Non-pigmented ciliary epithelial cell (primary cell): ENCODE results near the gene TNIP1.

Experiments used
- DNase-seq: peaks from one replicate; pipeline ENCODE4 v3.0.0-alpha.2; 2010; ENCODE audit warnings: low read depth

TNIP1 gene, protein sequence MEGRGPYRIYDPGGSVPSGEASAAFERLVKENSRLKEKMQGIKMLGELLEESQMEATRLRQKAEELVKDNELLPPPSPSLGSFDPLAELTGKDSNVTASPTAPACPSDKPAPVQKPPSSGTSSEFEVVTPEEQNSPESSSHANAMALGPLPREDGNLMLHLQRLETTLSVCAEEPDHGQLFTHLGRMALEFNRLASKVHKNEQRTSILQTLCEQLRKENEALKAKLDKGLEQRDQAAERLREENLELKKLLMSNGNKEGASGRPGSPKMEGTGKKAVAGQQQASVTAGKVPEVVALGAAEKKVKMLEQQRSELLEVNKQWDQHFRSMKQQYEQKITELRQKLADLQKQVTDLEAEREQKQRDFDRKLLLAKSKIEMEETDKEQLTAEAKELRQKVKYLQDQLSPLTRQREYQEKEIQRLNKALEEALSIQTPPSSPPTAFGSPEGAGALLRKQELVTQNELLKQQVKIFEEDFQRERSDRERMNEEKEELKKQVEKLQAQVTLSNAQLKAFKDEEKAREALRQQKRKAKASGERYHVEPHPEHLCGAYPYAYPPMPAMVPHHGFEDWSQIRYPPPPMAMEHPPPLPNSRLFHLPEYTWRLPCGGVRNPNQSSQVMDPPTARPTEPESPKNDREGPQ

DNA sequence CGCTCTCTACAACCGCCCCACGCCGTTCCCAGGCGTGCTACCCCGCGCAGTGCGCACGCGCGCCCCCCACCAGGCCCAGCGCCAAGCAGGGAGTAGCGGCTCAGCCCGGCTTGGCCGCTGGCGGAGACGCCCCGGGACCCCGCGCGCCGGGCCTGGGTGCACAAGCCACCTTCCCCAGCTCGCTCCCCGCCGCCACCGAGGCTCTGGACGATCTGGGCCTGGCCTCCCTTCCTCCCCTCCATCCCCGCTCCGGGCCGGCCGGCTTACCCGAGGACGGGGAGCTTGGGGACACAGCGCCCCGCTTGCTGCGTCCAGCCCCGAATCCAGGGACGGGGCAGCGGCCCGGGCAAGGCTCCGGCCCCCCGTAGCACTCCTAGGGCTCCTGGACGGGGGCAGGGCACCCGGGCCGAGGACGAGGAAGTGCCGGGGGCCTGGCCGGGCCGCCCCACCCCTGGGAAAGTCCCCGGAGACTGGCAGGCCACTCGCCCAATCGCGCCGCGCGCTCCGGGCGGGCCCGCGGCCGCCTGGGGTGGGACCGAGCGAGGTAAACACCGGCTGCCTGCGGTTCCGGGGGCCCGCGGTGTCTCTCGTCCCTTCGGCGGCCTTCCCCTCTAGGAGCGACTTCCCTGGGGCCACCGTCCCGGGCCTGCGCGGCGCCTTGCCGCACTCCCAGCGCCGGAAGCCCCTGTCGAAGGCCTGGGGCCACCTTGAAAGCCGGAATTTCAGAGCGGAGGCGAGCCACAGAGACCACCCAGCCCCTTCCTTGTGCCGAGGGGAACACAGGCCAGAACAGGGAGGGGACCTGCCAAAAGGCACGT is at the start of gene TNIP1:
Gene TNIP1 (minus strand): TSS at position 422 of the 818 bp plus-strand sequence. CDS start 15,939 bp downstream, outside the sequence.
- no peak for DNase-seq

DNA sequence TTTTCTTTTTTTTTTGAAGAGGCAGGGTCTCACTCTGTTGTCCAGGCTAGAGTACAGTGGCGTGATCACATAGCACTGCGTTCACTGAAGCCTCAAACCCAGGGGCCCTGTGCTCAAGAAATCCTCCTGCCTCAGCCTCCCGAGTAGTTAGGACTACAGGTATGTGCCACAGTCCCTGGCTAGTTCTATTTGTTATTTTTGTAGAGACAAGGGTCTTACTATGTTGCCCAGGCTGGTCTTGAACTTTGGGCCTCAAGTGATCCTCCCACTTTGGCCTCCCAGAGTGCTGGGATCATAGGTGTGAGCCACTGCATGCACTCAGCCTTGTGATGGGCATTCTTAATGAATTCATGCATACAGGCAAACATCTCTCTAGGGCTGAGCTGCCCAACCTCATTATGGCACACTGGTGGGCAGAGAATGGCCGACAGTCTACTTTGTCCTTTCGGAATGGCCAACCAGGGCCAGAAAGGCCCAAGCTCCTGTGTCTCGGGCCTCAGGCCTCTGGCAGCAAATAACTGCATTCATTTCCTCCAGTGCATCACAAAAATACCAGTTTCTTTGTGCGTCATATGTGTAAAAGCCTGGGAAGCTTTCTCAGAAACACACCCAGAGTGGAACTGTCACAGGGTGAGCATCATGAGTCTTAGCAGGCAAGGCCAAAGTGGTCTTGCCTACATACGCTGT is 49.5 kb upstream of the TNIP1 start:
- no peak for DNase-seq

DNA sequence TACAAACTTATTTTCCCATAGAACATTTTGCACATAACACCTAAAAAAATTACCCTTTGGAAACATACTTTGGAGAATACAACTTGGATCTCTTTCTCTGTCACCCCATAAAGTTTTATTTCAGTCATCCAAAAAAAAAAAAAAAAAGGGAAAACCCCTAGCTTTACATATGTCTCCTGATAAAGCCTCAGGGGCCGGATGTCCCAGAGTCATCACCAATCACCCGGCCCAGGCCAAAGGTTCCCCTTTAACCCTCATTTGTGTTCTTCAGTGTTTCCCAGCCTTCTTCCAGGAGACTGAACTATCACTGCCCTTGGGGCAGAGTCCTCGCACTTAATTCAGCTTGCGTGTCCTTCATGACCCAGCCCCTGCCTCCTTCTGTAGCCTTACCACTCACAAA is 48.0 kb upstream of the TNIP1 start:
- DNase-seq: no peak

DNA sequence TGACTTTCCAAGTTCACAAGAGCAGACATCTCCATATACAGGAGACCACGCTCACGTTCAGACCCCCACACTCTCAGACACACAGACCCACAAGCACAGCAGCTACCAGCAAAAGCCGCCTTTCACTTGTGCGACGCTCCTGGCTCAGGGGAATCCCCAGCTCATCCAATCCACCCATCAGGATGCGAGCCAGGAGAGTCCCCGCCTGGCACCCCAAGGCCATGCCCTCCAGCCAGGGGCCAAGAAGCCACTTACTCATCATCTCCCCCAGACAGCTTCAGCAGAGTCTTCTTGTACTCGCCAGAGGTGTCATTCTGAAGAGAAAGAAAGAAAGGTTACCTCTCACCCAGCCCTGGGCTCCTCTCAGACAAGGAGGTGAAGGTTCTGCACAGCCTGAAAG is 47.1 kb upstream of the TNIP1 start:
- no peak for DNase-seq

DNA sequence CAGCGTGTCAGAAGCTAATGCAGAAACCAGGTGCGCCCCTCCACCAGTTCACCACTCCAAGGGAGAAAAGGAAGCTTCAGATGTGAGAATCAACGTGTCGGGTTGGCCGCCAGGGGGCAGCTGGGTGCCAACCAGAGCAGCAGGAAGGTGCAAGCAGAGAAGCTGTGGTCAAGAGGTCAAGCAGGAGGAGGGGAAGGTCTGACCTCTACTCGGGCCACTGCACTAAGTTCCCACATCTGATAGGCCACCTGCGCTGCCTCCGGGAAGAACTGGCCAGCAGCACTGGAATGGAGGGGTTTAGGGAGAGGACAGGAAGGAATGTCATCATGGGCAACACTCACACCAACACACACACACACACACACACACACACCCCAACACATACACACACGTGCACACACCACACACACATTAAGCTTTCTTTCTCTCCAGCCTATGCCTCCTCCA is 45.4 kb upstream of the TNIP1 start:
- DNase-seq: no peak

DNA sequence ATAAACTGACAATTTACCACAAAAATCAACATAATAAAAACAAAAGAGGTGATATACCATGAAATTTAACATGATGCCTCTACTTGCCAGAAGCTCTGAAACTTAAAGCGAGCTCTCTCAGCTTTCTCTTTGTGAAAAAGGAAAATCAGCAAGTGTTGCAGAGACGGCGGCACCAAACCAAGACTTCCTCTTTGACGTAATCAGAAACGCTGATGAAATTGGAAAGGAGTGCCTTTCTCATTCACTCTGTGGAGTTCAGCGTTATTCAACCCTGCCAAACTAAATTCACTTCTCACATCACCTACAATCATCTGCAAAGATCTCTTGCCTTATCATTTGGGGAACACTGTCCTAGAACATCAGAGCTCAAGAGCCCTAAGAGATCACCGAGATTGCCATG is 44.6 kb upstream of the TNIP1 start:
- no peak for DNase-seq

DNA sequence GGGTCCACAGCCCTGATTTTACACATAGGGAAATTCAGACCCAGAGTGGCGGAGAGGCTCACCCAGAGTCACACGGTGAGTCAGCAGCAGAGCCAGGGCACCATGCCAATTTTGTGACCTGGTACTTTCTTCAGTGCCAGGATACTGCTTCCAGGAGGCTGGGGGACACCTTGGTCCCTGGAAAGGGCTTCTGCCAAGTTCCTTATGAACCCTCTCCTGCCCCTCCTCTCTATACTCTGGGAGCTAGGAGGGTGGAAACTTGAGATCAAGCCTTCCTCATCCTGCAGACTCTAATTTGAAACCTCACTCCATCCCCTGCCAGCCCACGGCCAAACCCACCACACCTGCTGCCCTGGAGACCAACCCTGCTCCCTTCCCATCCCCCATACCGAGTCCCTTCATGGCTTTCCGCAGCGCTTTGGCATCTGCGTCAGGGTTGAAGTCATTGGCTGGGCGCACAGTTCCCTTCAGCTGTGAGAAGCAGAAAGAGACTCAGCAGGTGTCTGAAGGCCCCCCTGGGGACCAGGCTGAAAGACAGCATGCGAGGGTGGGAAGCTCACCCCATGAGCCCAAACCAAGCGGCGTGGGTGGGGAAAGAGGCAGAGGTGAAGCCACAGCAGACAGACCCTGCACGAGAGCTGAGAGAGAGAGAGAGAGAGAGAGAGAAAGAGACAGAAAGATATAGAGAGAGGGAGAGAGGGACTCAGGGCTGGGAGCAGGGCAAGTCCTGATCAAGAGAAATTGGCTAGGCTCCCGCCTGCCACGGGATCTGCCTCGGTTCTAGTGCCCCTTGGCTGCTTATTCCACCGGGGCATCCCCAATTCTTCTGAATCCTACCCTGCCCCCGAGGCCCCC is 43.3 kb upstream of the TNIP1 start:
- no peak for DNase-seq

DNA sequence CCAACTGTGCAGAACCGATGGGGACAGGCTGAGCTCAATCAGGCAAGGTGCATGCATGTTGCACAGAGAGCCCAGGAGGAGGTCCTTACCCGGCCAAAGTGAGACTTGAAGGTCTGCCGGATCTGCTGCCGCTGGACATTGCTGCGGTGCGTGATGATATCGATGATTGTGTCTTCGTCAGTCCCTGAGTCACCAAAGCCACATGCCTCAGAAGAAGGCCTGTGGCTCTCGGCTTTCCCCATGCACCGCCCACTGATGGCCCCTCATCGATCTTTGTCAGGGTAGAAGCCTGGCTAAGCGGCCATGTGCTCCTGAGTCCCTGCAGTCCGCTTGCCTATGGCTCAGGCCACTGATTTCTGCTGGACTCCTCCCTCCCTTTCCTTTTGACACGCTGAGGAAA is 42.0 kb upstream of the TNIP1 start:
- DNase-seq: no peak

DNA sequence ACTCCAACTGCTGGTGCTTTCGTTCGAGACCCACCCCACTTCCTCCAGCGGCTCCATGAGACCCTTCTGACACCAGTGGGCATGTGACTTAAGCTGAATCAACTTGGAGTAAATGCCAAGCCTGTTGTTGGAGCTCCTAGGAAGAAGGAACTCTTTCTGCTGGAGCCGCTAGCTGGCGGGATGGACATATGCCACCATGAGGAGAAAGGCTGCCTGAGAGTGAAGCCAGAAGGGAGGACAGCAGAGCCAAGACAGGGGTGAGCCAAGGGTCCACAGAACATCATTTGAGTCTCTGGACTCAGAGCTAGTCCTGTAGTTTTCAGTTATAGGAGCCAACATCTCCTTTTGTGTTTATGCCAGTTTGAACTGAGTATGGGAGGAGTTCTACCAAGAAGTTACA is 40.8 kb upstream of the TNIP1 start:
- DNase-seq: no peak

DNA sequence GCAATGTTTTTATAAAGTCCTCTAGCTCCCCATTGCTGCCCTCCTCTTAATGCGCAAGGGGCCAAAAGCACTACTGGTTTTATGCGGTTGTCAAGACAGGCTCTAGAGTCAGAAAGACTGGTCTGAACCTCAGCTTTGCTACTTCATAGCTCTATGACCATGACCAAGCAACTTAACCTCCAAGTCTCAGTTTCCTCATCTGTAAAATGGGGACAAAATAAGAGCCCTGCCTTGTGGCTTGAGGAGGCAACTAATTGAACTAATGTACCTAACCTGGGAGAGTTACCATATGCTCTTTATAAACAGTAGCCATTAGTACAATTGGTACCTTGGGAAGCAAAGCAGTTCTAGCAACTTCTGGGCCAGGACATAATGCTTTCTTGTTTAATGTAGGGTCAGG is 40.3 kb upstream of the TNIP1 start:
- DNase-seq: no peak

DNA sequence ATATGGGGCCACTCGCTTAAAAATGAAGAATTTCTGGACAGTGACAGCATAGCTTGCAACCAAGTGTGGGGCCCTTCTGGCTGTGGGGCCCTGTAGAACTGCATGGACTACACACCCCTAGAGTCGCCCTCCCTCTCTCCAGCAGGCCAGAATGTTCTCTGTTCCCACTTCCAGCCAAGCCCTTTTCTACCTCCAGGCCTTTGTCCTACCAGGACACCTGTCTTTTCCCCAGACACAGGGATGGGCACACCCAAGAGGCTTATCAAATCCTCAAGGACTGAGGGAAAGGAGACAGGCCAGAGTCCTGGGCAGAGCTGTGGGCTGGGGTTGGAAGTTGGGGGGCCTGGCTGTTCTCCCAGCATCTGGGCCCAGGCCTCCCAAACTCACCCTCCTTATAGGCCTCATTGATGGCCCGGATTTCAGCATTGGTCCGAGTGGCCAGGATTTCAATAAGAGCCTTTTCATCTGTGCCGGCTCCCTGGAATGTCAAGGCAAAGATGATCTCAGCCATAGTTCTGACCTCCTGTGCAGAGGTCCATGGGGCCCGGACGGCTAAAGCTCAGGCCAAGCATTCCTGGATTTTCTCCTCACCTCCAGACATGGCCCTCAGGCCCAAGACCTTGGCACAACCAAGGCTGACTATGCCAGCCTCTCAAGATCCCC is 38.2 kb upstream of the TNIP1 start:
- no peak for DNase-seq

DNA sequence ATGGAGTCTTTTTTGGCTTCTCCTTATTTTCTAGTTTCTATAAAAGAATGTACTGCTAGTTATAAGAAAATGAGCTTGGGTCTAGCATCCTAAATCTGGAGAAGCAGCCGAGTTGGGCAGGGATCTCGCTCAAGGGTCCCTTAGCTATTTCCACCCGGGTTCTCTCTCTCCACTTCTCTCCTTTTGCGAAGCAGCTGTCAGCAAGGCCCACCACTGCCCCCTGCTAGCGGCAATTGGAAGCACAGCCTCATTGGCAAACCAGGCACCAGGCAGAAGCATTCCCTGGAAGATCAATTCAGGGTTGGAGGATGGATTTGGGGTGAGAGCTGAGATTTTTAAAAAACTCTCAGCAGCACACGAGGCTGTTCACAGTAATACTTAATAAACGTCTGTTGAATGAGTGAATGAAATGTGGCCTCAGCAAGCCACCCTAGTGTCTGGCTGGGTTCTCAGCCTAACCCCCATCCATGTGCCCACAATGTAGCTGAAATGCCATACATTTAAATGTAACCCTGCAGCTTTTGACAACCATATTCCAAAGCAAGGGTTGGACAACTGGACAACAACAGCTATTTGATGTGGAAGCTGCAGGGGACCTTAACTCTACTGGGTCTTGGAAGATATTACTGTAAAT is 34.6 kb upstream of the TNIP1 start:
- no peak for DNase-seq

DNA sequence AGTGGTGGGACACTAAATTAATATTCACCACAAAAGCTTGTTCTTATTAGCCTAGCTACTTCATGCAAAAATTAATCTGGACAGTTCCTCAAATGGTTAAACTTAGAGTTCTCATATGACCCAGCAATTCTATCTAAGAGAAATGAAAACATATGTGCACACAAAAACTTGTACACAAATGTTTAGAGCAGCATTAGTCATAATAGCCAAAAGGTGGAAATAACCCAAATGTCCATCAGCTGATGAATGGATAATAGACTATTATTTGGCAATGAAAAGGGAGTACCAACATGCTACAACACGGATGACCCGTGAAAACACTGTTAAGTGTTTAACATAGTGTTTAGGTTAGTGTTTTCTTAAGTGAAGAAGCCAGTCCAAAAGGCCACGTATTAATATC is 32.8 kb upstream of the TNIP1 start:
- no peak for DNase-seq

DNA sequence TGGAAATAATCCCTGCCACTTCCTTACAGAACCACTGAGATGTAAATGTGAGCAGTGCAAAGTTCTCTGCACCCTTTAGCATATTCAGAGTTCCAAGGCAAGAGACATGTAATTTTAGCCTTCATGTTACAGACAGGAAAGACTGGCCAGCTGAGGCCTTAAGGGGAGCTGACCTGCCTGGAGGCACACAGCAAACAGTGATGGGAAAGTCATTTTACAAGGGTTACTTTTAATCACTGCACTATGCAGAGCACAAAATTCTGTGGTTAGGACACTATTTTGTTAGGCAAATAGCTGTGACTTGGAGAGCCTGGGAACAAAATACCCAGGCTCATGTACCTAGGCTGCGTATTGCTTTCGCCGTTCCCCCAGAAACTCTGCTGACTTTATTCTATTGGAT is 30.2 kb upstream of the TNIP1 start:
- no peak for DNase-seq

DNA sequence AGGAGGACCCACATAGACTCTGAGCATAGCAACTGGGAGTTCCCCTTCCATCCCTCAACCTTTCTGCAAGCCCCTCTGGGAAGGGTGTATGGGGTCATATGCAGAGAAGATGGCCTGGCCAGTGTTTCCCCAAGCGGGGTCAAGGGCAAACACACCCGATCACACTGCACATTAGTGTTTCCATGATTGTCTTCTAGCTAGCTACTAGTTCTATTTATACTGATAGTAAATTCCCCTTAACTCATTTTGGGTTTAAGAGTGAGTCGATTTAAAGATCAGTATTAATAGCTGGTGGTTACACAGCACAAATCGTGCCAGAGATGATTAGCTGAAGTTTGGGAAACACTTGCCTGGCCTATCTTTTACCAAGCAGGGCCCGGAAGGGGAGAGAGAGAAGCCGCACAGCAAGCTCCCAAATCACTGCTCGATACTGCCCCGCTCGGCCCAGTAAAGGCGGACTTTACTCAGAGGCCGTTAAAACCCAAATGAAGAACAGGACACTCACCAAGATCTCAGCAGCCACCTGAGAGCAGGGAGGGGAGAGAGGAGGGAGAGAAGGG is 29.4 kb upstream of the TNIP1 start:
- DNase-seq: no peak

DNA sequence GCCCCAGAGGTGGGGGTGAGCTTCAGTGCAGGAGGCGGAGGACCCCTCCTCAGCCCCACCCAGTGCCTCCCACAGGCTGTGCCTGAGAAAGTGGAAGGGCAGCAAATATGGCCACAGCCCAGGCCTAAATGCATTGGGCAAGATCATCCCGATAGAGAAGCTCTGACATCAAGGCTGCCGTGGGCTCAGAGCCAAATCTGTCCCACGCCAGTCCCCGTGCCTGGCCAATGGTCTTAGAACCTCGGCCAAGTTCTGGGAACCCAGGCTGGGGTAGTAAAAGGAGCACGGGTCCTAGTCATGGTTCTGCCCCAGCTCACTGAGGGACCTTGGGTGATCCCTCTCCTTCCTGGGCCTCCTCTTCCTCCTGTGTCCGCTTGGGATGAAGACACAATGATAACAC is 27.7 kb upstream of the TNIP1 start:
- no peak for DNase-seq

DNA sequence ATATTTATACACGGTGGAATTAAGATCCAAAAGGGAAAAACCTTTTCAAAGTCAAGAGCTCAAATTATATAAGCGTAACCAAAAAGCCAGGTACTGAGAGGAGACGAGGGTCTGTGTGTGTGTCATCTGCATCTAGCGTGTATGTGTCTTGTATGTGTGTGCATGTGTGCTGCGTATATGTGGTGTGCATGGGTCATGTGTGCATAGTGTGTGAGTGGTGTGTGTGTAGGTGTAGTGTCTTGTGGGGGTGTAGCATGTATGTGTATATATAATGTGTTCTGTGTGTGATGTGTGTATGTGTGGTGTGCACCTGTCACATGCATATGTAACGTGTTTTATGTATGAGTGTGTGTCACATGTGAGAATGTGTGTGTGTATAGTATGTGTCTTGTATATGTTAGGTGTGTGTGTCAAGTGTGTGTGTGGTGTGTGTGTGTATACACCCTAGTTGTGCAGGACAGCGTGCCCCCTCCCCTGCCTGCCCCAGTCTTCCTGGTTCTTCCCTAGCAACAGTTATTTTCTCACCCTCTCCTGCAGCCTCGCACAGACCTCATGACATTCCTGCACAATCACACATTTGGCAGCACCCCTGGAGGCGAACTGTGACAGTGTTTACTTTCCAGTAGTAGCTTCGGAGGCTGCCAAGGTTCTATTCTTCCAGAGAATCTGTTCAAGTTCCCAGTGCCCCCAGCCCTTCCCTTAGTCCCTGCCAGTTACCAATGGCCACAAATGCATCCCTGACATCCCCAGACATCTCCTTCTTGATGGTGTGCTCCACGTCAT is 27.1 kb upstream of the TNIP1 start:
- no peak for DNase-seq

DNA sequence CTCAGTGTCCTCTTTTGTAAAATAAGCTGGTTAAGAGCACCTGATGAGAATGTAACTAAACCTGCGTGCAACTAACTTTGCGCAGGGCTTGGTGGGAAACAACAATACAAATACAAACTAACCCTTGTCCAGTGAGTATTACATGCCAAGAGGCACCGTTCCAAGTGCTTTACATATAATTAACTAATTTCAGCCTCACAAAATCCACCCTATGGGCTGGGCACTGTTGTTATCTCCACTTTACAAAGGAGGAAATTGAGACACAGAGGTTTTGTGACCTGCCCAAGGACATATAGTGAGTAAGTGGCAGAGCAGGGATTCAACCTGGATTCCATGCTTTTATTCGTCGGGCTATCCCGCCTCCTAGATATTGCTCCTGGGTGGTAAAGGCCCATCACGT is 26.2 kb upstream of the TNIP1 start:
- no peak for DNase-seq

DNA sequence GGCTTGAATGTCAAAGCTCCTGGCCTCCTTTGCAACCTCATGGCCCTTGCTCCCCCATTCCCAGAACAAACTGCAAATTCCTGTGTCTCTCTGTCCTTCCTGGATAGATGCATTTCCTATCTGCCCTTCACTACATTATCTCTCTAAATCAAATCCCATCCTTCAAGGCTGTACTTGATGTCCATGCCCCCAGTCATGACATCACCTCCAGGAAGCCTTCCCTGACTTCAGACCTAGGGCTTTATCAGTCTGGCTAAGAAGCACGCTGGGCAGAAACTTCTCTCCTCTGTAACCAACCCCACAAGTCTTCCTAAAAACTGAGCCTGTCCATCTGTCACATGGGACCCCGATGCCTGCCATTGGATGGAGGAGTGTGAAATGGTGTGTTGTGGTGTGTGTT is 25.7 kb upstream of the TNIP1 start:
- no peak for DNase-seq
